Gastrocnemius medialis (tissue), 4 donors: ENCODE measurements around the gene FLT3LG.

Experiments used
- CTCF ChIP-seq, 5 experiments: fragments of 450-650 bp in 3 of 5; fragments of 200-600 bp in 2 of 5; sonication (generic) in 2 of 5; IDR thresholded peaks in 4 of 5; conservative IDR thresholded peaks in 1 of 5; 1 replicate in 4 of 5; 2 replicates in 1 of 5; pipeline ENCODE4 v1.5.1; 2016 to 2019; ENCODE audit warnings: antibody characterized with exemption in 5 of 5, mild to moderate bottlenecking in 3 of 5, moderate library complexity in 3 of 5
- POLR2A ChIP-seq, 2 donors: fragments of 450-650 bp; IDR thresholded peaks; one replicate each; pipeline ENCODE4 v1.6.1; 2017; ENCODE audit warnings: antibody characterized with exemption in 2 of 2, mild to moderate bottlenecking in 2 of 2, moderate library complexity in 2 of 2

- TF ChIP-seq CTCF (IDR thresholded peaks at IDR 0.05 in 4 of 5, conservative IDR thresholded peaks at IDR 0.05 in 1 of 5) (no peak), POLR2A (IDR thresholded peaks at IDR 0.05) (no peak)
Measured at GRCh38 chr19:49515767-49516166, 41.8 kb downstream of the FLT3LG start.
